Activated T-helper 1 cell treated with anti-CD3 and anti-CD28 coated beads, Interleukin-2, amount 50 U/mL, for 16 hours (primary cell): ENCODE measurements around the gene VSX1.

Experiments used
- DNase-seq, 2 donors: peaks; one replicate each; pipeline ENCODE4 v3.0.0-alpha.2; 2020; ENCODE audit warnings: low read depth in 1 of 2, low spot score in 1 of 2

The VSX1 gene

DNA sequence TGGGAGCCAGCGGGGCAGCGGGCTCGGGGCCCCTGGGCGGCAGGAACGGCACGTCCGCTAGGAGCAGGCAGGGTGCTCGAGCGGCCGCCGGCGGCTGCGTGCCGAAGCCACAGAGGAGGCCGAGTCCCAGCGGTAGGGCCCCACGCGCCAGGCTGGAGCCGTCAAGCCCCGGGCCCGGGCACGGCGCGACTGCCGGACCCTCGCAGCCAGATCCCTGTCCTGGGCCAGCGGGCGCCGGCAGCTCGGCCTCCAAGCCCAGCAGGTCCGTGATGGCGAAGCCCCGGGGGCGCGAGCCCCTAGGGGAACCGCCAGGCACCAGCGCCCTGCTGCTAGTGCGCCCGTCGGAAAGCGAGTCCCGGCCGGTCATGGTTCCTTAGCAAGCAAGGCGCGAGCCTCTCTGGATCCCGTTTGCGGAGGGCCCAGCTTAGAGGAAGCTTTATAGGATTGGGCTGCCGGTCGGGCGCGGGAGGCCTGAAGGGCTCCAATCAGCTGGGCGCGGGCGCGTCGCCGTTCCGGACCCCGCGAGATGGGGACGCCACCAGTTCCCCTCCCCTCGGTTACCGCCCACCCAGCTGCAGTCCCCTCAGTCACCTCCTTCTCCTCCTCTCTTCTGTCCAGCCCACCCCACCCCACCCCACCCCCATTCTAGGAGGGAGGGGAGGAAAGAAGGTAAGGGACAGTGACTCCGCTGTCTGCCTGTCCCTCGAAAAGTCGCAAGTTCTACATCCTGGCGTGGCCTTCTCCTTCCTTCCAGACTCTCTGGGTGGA is at the start of gene VSX1:
VSX1 (minus strand) TSS at position 412 of the 768 bp plus-strand sequence; CDS start at position 367, 45 bp downstream.
- no peak for DNase-seq

DNA sequence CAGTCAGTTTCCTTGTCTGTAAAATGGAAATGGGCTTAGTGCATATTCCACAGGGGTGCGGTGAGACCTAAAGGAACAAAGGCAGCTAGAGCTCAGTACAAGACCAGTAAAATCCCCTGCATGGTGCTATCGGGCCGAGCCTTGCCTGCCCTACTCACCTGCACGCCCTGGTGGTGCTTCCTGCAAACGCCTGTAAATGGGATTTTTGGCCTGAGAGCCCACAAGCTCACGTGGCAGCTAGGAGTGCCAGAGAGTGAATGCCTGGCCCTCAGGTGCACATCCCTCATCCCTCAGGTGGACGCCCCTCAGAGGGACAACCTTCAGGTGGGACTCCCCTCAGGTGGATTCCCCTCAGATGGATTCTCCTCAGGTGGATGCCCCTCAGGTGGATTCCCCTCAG is 48.0 kb upstream of the VSX1 start:
- DNase-seq = no peak

DNA sequence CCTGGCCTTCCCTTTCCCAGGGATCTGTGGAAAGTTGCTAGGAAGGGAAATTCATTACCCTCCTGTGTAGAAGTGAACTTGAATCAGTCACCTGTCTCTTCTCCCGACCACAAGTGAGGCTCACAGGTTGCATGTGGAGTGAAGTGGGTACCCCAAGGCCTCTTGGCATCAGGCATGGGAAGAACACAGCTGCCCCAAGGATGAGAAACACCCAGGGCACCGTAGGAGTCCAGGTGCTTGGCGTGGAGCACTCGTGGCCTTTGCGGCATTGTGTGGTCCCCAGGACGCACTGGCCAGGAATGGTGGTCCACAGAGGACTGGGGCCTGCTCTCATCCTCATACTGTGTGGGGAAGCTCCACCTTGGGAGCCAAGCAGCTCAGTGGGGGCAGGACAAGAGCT is 47.5 kb upstream of the VSX1 start:
- DNase-seq = no peak

DNA sequence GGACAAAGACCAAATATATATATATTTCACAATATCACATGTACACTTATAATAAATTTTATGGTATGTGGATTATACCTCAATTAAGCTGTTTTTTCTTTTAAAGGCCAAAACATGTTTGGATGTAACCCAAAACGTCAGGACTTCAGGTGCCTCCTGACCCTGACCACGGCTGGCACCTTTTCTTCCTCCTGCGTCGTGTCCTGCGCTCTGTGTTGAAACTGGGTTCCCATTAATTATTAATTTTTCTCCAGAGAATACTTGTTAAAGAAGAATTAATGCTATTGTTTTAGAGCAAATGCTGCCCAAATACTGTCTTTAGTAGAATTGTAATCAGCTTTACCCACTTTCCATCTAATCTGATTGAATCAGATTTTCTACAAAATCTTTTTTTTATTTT is 46.7 kb upstream of the VSX1 start:
- no peak for DNase-seq

DNA sequence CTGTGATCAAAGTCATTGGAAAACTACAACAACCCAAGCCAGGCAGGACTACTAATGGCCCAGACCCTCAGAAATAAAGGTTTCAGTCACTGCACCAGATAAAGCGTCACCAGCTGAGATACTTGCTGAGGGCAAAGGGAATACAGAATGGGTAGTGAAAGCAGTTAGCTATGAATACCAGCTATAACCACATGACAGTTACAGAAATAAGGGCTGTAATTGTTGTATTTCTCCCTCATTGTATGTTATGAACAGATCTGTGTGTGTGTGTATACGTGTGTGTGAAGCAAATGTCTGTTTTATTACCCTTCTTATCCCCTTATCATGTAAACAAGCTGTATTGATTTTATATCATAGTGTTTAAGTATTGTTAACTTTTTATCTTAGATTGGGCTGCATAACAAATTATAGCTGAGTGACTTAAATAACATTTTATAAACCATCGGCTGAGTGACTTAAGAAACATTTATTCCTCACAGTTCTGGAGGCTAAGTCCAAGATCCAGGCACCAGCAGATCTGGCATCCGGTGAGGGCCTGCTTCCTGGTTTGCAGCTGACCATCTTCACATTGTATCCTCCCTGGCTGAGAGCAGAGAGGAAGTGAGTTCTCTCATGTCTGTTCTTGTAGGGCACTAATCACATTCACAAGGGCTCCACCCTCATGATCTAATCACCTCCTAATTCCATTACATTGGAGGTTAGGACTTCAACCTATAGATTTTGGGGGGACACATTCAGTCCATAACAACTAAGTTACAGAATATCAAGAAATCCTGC is 46.0 kb upstream of the VSX1 start:
- no peak for DNase-seq

DNA sequence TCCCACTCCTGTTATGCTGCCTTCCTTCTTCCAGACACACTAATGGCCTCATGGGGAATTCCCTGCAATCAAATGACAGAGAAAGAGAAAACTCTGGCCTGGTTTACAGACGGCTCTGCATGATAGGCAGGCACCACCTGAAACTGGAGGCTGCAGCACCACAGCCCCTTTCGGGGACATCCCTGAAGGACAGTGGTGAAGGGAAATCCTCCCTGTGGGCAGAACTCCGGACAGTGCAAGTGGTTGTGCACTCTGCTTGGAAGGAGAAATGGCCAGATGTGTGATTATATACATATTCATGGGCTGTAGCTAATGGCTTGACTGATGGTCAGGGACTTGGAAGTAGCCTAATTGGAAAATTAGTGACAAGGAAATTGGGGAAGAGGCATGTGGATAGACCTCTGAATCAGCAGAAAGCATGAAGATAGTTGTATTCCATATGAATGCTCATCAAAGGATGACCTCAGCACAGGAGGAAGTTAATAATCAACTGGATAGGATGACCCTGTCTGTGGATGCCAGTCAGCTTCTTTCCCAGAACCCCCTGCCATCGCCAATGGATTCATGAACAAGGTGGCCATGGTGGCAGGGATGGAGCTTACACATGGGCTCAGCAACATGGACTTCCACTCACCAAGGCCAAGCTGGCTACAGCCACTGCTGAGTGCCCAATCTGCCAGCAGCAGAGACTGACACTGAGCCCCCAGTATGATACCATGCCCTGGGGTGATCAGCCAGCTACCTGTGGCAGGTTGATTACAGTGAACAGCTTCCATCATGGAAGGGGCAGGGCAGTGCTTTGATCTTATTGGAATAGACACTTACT is 44.5 kb upstream of the VSX1 start:
- no peak for DNase-seq

DNA sequence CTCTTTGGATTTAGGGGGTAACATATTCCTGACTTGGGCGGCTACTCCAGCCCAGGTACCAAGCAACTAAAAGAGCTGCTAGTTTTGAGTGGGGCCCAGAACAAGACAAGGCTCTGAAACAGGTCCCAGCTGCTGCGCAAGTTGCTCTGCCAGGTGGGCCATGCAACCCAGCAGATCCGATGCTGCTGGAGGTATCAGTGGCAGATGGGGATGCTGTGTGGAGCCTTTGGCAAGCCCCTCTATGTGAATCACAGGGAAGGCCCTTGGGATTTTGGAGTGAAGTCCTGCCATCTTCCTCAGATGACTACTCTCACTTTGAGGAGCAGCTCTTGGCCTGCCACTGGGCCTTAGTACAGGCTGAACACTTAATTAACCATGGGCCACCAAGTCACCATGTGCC is 43.7 kb upstream of the VSX1 start:
- DNase-seq = no peak

DNA sequence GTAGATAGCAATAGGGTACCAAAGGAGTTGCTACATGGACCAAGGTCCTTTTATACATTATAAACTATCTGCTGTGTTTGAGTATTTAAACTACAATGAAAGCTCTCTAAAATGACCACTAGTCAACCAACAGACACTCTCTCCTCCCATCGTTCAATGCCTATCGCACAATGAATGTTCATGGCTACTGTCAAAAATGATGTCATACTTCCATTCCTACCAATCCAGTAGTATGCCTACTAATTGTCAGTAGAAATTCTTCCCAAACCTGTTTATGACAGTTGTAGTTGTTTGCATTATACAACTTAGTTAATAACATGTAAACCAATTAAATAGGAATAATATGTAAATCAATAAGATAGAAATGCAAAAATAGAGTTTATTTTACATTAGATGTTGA is 39.0 kb upstream of the VSX1 start:
- DNase-seq = no peak

DNA sequence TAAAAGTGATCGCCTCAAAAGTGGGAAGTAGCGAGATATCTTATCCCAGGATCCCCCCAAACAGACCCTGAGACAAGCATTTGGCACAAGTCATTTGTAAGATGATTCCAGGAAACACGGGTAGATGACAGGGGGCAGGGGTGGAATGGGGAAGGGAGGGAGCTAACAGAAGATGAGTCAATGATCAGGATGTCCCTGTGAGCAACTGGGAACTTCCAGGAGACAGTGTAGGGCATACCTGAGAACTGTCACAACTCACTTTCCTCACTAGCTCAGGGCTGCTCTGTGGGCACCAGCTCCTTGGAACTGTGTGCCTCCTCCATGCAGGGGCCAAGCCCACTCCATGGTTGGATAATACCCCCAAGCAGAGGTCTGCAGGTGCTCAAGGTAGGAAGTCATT is 38.5 kb upstream of the VSX1 start:
- DNase-seq = no peak

DNA sequence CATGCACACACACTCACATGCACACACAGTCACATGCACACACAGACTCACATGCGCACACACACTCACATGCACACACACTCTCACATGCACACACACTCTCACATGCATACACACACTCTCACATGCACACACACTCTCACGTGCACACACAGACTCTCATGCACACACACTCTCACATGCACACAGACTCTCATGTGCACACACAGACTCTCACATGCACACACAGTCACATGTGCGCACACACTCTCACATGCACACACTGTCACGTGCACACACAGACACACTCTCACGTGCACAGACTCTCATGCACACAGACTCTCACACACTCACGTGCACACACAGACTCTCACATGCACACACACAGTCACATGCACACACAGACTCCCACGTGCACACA is 36.6 kb upstream of the VSX1 start:
- DNase-seq = no peak

DNA sequence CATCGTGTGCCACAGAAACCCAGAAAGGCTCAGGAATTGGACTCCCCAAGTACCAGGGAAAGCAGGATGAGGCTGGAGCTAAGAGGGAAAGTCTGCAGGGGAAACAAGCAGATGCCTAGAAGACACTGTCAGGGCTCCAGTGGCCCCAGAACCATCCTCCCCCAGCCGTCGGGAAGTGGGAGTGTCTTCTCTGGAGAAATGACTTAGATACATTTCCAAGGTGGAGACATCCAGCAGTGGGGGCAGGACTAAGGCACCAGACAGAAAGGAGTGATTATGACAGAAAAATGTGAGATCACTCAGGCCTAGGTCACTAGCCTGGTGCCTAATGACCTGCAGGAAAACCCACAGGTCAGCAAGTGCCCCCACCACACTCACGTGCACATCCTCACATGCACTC is 36.0 kb upstream of the VSX1 start:
- no peak for DNase-seq

DNA sequence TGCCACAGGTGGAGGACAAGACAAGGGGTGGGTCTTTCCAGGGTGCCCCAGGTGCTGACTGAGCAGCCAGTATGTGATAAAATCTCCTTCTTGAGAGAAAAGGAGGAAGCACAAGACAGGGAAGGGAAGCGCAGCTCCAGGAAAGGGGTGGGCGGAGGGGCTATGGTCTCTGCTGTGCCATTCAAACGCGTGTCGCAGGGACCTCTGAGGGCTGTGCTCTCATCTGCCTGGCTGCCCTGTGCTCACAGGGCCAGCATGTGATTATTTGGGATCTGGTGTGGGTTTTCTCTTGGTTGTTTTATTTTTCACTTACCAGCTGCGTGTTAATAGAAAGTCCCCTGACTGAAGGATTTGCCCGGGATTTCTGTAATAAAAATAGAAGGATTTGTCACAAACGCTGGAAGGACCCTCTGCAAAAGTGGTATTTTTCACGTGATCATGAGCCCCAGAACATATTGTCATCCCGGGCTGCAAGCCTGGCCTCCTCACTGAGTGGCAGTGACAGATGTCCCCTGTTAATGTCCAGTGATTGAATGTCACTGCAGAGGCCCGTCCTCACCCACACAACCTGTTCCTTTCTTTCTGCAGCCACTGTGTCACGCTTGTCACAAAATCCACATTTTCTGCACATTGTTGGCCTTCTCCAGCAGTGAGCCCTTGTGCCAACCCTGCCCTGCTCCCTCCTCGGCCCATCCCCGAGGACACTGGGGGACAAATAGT is 35.0 kb upstream of the VSX1 start:
- DNase-seq = no peak

DNA sequence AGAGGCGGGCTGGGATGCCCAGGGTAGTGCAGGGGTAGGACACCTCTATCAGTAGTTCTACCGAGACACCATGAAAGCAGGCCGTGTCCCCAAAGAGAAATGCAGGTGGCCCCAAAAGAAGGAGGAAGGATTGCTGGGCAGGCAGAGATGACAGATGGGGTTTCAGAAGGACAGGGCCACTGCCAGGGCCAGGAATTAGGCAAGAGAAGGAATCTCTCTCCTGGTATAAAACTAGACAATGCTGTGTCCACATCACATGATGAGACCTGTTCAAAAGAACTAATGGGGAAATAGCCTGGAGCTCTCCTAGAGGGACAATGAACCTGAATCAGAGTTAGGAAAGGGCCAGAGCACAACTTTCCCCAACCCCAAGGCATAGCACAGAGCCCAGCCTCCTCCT is 21.6 kb upstream of the VSX1 start:
- no peak for DNase-seq

DNA sequence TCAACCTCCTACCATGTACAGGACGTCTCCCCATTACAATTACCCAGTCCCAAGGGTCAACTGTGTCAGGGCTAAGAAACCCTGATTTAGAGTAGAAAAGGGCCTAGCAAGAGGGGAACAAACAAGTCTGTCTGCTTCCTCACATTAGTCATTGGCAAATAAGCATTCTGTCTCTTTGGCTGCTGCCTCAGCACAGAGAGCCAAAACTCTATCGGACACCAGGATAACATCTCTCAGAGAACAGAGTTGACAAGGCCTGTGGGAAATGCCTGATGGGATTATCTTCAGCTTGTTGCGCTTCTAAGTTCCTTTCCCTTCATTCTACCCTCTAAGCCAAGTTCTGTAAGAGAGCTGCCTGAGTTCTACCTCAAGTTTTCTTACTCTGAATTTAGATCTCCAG is 19.0 kb upstream of the VSX1 start:
- DNase-seq = no peak

DNA sequence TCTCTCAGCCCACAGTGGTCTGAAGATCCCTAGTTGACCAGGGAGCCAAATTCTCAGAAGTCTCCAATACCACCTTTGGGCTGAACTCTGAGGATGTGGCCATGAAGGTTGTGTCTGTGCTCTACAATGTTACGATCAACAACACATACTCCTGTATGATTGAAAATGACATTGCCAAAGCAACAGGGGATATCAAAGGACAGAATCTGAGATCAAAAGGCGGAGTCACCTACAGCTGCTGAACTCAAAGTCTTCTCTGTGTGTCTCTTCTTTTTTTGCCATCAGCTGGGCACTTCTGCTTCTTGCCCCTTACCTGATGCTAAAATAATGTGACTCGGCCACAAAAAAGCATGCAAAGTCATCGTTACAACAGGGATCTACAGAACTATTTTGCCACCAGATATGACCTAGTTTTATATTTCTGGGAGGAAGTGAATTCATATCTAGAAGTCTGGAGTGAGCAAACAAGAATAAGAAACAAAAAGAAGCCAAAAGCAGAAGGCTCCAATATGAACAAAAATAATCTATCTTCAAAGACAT is 17.7 kb upstream of the VSX1 start:
- DNase-seq = no peak

DNA sequence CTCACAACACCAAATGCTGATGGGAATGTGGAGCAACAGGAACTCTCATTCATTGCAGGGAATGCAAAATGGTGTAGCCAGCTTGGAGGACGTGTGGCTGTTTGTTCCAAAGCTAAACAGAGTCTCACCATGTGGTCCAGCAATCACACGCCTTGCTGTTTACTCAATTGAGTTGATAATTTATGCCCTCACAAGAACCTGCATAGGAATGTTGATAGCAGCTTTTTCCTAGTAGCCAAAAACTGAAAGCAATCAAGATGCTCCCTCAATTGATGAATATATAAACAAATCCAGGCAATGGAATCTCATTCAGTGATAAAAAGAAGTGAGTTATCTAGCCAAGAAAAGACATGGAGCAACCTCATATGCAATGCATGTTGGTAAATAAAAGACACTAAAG is 15.6 kb upstream of the VSX1 start:
- no peak for DNase-seq

DNA sequence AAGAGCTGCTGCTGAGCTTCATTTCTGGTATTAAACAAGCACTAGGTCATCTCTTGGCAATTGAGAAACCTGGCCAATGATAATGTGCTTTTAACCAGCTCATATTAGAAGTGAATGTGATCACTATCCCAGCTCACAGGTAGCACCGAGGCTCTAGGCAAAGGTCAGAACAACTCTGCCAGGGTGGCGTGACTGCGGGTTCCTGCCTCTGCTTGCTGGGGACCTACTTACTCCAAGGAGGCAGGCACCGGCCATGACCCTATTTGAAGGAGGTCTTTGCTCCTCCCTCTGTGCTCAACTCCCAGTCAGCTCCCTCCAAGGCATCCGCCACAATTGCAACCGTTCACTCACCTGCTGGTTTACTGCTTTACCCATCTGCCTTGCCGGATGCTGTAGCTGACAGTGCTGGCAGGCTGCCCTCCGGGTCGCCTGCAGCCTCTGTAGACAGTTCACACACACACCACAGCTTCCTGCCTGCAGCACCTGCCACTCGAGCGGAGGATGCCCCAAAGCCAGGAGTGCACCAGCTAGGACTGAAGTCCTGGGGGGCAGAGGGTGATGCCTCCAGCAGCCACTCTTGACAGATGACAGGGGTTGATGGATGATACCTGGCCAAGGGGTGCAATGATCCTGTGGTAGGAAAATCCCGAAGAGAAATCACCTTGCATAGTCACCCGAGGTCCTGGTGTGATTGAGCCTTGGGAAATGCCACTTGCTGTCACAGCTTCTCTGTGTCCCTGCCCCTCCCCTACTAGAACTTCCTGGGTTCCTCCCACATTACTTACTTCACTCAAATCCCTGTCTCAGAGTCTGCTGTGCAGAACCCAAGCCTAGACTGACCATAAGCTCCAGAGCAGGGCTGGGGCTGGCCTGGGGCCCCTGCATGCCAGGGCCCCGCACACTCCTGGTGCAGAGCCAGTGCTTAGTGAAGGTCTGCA is 8.8 kb upstream of the VSX1 start:
- DNase-seq = peak; percentile 47 to 48

DNA sequence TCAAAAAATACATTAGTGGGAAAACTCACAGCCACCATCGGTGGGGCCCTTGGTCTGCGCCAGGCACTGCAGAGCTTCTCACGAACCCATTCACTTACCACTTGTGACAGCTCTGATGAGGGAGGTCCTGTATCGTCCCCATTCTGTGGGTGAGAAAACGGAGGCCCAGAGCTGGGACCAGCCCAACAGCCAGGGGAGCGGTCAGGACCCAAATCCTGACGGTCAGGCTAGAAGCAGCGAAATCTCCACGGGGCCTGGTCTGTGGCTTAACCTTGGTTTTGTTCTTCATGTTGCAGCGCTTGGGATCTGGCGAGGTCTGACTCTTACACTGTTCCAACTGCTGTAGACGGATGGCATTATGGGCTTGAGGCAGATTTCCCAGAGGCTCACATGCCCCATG is 7.7 kb upstream of the VSX1 start:
- DNase-seq = no peak

DNA sequence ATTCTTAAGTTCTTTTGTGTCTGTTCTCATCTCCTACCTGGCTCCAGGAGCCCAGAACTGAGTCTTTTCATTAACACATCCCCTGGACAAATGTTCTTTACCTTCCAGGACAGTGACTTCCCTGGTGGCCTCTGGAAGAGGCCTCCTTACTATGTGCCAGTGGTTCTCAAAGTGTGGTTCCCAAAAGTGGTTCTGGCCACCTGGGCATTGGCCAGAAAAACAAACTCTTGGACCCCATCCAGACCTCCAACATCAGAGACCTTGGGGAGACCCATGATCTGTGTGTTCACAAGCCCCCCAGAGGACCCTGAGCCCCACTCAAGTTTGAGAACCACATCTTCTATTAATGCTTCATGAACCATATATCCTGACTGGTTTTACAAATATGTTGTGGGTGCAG is 7.2 kb upstream of the VSX1 start:
- DNase-seq = no peak

DNA sequence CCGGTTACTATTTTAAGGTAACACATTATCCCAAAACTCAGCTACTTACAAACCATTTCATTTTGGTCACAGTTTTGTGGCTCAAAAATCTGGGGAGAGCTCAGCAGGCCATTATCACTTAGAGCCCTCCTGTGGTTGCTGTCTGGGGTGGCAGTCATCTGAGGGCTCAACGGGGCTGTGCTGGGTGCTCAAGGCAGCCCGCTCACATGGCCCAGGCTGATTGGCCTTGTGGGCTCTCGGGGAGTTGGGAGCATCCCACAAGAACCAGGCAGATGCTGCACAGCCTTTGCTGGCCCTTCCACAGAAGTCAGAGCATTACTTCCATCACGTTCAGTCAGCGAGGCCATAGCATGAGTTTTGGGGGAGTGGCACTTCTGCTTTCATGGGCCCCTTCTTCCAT is 6.3 kb upstream of the VSX1 start:
- no peak for DNase-seq
